K562 (cell line): ENCODE data around the gene TTC24. TPM values are rescaled to one million over a fixed set of nuclear protein-coding genes. Genes with fewer than 3 reads are reported as not detected.

ENCODE experiments used
- ATAC-seq: fragments of 200-7000 bp; cut with Tn5 transposase; 3 replicates; pipeline ENCODE4 v1.9.1; 2020; ENCODE audit warnings: moderate library complexity
- BruUV-seq: library from RNA; stranded (reverse); fragments of 400-500 nt; replicated peaks from 2 replicates; lab custom pipeline; 2021; lab: Mats Ljungman, UMichigan
- CTCF ChIA-PET: fragments of 300-600 bp; formaldehyde crosslinking; extraction: SDS; loops from one replicate; lab custom pipeline; 2021; ENCODE audit warnings: low intra/inter-chr PET ratio; lab: Yijun Ruan, JAX
- POLR2A ChIA-PET: fragments of 300-600, 350-650 bp; sonication (Branson Sonifier 250); formaldehyde crosslinking; extraction: SDS; loops from one replicate; lab custom pipeline; 2021; ENCODE audit warnings: antibody characterized with exemption, inconsistent platforms; lab: Yijun Ruan, JAX
- DNase-seq, 4 experiments: peaks; one replicate each; pipeline versions ENCODE4 v3.0.0 to v3.0.0-alpha.2; 2011 to 2018; ENCODE audit warnings: low spot score in 3 of 4, mixed read lengths in 3 of 4; ENCODE audit errors: extremely low read depth in 1 of 4
- FAIRE-seq: peaks from 2 replicates; lab custom pipeline; 2011; peaks lifted over from hg19 to GRCh38; lab: Jason Lieb, UNC
- H2AFZ ChIP-seq: 2 replicates; pipeline ENCODE4 v1.6.0; 2011; ENCODE audit warnings: low read depth, low read length, control low read depth, inconsistent platforms
- H3K27ac ChIP-seq: fragments of 200-600 bp; 3 replicates; pipeline ENCODE4 v1.8.0; 2011; ENCODE audit warnings: low read depth, mild to moderate bottlenecking, control low read depth, inconsistent platforms, low read length, moderate library complexity, mixed read lengths; ENCODE audit errors: extremely low read depth
- H3K27me3 ChIP-seq, 2 experiments: fragments of 300-600 bp in 1 of 2; 2 replicates in 1 of 2; 3 replicates in 1 of 2; pipeline versions ENCODE4 v1.6.0 to v1.8.0; 2011; ENCODE audit warnings: inconsistent platforms in 2 of 2, low read length in 2 of 2, mild to moderate bottlenecking in 1 of 2, mixed read lengths in 1 of 2, moderate library complexity in 1 of 2; ENCODE audit not compliant: control insufficient read depth in 2 of 2, insufficient read depth in 2 of 2
- H3K36me3 ChIP-seq: fragments of 300-600 bp; 3 replicates; pipeline ENCODE4 v1.8.0; 2011; ENCODE audit warnings: mild to moderate bottlenecking, low read length, inconsistent platforms; ENCODE audit not compliant: control insufficient read depth, insufficient read depth
- H3K4me1 ChIP-seq, 2 experiments: fragments of 200-600 bp in 1 of 2; replicated peaks in 1 of 2; 2 replicates in 1 of 2; 3 replicates in 1 of 2; pipeline versions ENCODE4 v1.5.1 to v1.8.0; 2011; ENCODE audit warnings: inconsistent platforms in 2 of 2, low read length in 2 of 2, mild to moderate bottlenecking in 1 of 2, mixed read lengths in 1 of 2, moderate library complexity in 1 of 2; ENCODE audit not compliant: control insufficient read depth in 2 of 2, insufficient read depth in 2 of 2
- H3K4me2 ChIP-seq: 2 replicates; pipeline ENCODE4 v1.6.1; 2011; ENCODE audit warnings: low read length, control low read depth, inconsistent platforms, mixed read lengths; ENCODE audit not compliant: insufficient read depth
- H3K4me3 ChIP-seq: fragments of 200-600 bp; sonication (generic), shearing (Covaris generic); 2 replicates; pipeline ENCODE4 v1.5.1; 2016; ENCODE audit warnings: control low read depth, inconsistent platforms
- H3K79me2 ChIP-seq: fragments of 200-600 bp; 3 replicates; pipeline ENCODE4 v1.8.0; 2011; ENCODE audit warnings: low read length, inconsistent platforms; ENCODE audit not compliant: control insufficient read depth, insufficient read depth
- H3K9ac ChIP-seq, 2 experiments: 2 replicates each; pipeline versions ENCODE4 v1.6.0 to v1.6.1; 2011; ENCODE audit warnings: low read depth in 2 of 2, low read length in 2 of 2, control low read depth in 1 of 2, inconsistent platforms in 1 of 2, mild to moderate bottlenecking in 1 of 2, mixed read lengths in 1 of 2; ENCODE audit not compliant: insufficient read depth in 1 of 2
- H3K9me1 ChIP-seq: one replicate; pipeline ENCODE4 v1.6.0; 2011; ENCODE audit warnings: inconsistent platforms, mild to moderate bottlenecking, low read length, moderate library complexity; ENCODE audit not compliant: control insufficient read depth, insufficient read depth
- H3K9me3 ChIP-seq: replicated peaks from 2 replicates; pipeline ENCODE4 v1.5.1; 2011; ENCODE audit warnings: low read depth, low read length, inconsistent platforms; ENCODE audit not compliant: control insufficient read depth, insufficient read depth
- H4K20me1 ChIP-seq: replicated peaks from 2 replicates; pipeline ENCODE4 v1.6.1; 2011; ENCODE audit warnings: low read length, inconsistent platforms, mixed read lengths; ENCODE audit not compliant: control insufficient read depth, insufficient read depth
- KDM4B ChIP-seq, 2 experiments: fragments of 450-650 bp in 1 of 2; sonication (generic) in 1 of 2; IDR thresholded peaks; 2 replicates each; pipeline ENCODE4 v1.6.1; 2016 to 2017; ENCODE audit warnings: borderline replicate concordance in 2 of 2, antibody characterized with exemption in 1 of 2, low read depth in 1 of 2, mild to moderate bottlenecking in 1 of 2
- KLF10 ChIP-seq: fragments of 250-450 bp; sonication (Bioruptor Pico); IDR thresholded peaks from 2 replicates; pipeline ENCODE4 v1.6.1; 2021; ENCODE audit warnings: matching md5 sums
- NCOA1 ChIP-seq: fragments of 450-650 bp; IDR thresholded peaks from 2 replicates; pipeline ENCODE4 v1.6.1; 2016; ENCODE audit warnings: low read depth
- NFATC3 ChIP-seq: fragments of 450-650 bp; IDR thresholded peaks from 2 replicates; pipeline ENCODE4 v1.6.1; 2017; ENCODE audit warnings: mild to moderate bottlenecking
- NRF1 ChIP-seq, 2 experiments: fragments of 450-650 bp; IDR thresholded peaks in 1 of 2; conservative IDR thresholded peaks in 1 of 2; 2 replicates each; pipeline ENCODE4 v1.6.1; 2014; ENCODE audit warnings: mild to moderate bottlenecking in 2 of 2
- WGBS: fragments of 100-300 bp; shearing (Covaris generic); methylation state at CpG from one replicate; pipeline ENCODE4 v1.1.6; 2016; ENCODE audit warnings: low coverage, mixed read lengths; ENCODE audit not compliant: insufficient coverage; ENCODE audit errors: missing lambda C conversion rate; 5-methylcytosine and 5-hydroxymethylcytosine counted together
- in situ Hi-C: fragments of 300-500 bp; cut with MboI; formaldehyde crosslinking; loops from 4 replicates; pipeline ENCODE4 v1.15.0; 2018; ENCODE audit warnings: inconsistent platforms, mixed read lengths
- intact Hi-C: fragments of 100-400 bp; cut with micrococcal nuclease; formaldehyde crosslinking; loops from 2 replicates; pipeline ENCODE4 v1.14.2; 2022
- polyA plus RNA-seq, 8 experiments: library from polyadenylated mRNA; depleted of rRNA in 4 of 8; stranded (reverse) in 5 of 8; unstranded in 3 of 8; fragments of >200 nt; fragmentation: Nextera tagmentation in 2 of 8; fragmentation: Illumina TruSeq in 1 of 8; extraction: Ambion mirVana in 2 of 8; extraction: Trizol in 1 of 8; gene quantifications; 2 replicates each; pipeline versions ENCODE4 v1.2.1 to v1.2.3, GENCODE V29; 2011 to 2014; ENCODE audit warnings: inconsistent platforms in 1 of 8, missing spikeins in 1 of 8
- total RNA-seq, 7 experiments: library from RNA; depleted of rRNA in 6 of 7; stranded (reverse); fragments of >200 nt in 6 of 7; fragmentation: Illumina TruSeq in 2 of 7; extraction: Trizol in 2 of 7; gene quantifications; 2 replicates each; pipeline versions ENCODE4 v1.2.1 to v1.2.3, GENCODE V29; 2011 to 2021; ENCODE audit warnings: low replicate concordance in 1 of 7
- TF ChIP-seq, protein P1 (sequence below): fragments of 200-800 bp; sonication (Bioruptor generic); IDR thresholded peaks from 2 replicates; pipeline ENCODE4 v1.6.1; 2016; ENCODE audit warnings: missing genetic modification characterization, missing compliant biosample characterization

The TTC24 gene
- total and polyA plus RNA-seq, 9 of the 15 experiments (the other 6 are each of a cell fraction or from before 2014, with no cell fraction given) = not detected

DNA sequence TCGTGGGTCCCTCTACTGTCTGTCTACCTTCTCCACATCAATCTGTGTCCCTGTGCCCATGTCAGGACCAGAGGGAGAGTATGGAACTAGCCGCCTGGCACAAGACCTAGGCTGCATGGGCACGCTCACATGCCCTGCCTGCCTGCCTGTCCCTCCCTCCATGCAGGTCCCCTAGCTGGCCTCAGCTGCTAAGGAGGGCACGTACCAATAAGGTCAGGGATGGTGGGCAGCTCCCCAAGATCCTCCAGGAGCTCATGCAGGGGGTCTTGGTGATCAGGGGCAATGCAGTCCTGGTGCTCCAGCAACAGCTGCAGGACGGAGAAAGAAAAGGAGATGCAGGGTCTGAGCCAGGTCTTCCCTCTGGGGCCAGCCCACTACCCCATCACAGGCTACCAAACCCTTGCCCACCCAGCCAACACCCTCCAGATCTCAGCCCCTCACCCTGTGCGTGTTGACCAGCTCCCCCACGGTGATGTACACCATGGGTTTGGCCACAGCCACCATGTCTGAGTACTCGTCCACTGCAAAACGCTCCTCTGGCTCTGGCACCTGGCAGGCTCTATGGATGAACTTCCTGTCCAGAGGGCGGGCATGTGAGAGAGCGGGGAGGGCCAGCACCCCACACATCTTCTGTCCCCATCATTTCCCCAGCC is 45.8 kb upstream of the TTC24 start:
- Histone ChIP-seq H3K36me3 (peaks cover 67% of the 10 kb centered on the region; the same call in 2 of the 3 replicates), H2AFZ (no peak overlapping the region), H3K4me3 (no peak overlapping the region), H3K27me3 (no peaks in the 10 kb centered on the region), H3K4me2 (no peak overlapping the region)
- FAIRE-seq (no peak), DNase-seq (no peak), ATAC-seq (no peak)
- TF ChIP-seq KLF10 (no peak), NCOA1 (no peak), KDM4B (IDR thresholded peaks at IDR 0.05; ENCODE audit: borderline replicate concordance in 2 of 2, low read depth in 1 of 2) (no peak), NRF1 (conservative IDR thresholded peaks at IDR 0.05 in 1 of 2, IDR thresholded peaks at IDR 0.05 in 1 of 2) (no peak), NFATC3 (no peak)
- TF ChIP-seq, protein P1, sequence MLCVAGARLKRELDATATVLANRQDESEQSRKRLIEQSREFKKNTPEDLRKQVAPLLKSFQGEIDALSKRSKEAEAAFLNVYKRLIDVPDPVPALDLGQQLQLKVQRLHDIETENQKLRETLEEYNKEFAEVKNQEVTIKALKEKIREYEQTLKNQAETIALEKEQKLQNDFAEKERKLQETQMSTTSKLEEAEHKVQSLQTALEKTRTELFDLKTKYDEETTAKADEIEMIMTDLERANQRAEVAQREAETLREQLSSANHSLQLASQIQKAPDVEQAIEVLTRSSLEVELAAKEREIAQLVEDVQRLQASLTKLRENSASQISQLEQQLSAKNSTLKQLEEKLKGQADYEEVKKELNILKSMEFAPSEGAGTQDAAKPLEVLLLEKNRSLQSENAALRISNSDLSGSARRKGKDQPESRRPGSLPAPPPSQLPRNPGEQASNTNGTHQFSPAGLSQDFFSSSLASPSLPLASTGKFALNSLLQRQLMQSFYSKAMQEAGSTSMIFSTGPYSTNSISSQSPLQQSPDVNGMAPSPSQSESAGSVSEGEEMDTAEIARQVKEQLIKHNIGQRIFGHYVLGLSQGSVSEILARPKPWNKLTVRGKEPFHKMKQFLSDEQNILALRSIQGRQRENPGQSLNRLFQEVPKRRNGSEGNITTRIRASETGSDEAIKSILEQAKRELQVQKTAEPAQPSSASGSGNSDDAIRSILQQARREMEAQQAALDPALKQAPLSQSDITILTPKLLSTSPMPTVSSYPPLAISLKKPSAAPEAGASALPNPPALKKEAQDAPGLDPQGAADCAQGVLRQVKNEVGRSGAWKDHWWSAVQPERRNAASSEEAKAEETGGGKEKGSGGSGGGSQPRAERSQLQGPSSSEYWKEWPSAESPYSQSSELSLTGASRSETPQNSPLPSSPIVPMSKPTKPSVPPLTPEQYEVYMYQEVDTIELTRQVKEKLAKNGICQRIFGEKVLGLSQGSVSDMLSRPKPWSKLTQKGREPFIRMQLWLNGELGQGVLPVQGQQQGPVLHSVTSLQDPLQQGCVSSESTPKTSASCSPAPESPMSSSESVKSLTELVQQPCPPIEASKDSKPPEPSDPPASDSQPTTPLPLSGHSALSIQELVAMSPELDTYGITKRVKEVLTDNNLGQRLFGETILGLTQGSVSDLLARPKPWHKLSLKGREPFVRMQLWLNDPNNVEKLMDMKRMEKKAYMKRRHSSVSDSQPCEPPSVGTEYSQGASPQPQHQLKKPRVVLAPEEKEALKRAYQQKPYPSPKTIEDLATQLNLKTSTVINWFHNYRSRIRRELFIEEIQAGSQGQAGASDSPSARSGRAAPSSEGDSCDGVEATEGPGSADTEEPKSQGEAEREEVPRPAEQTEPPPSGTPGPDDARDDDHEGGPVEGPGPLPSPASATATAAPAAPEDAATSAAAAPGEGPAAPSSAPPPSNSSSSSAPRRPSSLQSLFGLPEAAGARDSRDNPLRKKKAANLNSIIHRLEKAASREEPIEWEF (CRISPR knock-in tag) = no peak
- TF ChIP-seq, all 486 proteins: peak for 0
- intact Hi-C loops = no loop called here
- Histone ChIP-seq H3K9me1 (no peaks in the 10 kb centered on the region), H4K20me1 (no peaks in the 10 kb centered on the region), H3K27ac (no peak overlapping the region), H3K79me2 (no peaks in the 10 kb centered on the region), H3K9me3 (no peaks in the 10 kb centered on the region), H3K9ac (no peak overlapping the region), H3K4me1 (0 out of 5 replicates have a peak, but pooled peaks cover 0 to 3% of the 10 kb centered on the region in 2 experiments)
- ChIA-PET CTCF (no interaction called here), POLR2A (interaction anchor here (1.8 kb wide), 1 partner anchor 9 kb away, joined by 10 read pairs; no protein-coding TSS in a partner anchor)
- 70% methylated on average over 11 of the region's 11 CpGs for WGBS
- no TSS peak for BruUV-seq
- in situ Hi-C loops = no loop called here
